HG03025 (cell line): ENCODE measurements around the gene LAMA3.
"Not testable (repeated sequence)": the region's sequence is repeated elsewhere in the genome, so short reads cannot be mapped to it uniquely, and the experiment has no call there.

Experiments
- ATAC-seq: cut with Tn5 transposase; IDR thresholded peaks from one replicate; pipeline ENCODE4 v1.9.1; 2021; ENCODE audit warnings: mild to moderate bottlenecking, moderate library complexity; ENCODE audit not compliant: unreplicated experiment, low FRiP score

The LAMA3 gene

DNA sequence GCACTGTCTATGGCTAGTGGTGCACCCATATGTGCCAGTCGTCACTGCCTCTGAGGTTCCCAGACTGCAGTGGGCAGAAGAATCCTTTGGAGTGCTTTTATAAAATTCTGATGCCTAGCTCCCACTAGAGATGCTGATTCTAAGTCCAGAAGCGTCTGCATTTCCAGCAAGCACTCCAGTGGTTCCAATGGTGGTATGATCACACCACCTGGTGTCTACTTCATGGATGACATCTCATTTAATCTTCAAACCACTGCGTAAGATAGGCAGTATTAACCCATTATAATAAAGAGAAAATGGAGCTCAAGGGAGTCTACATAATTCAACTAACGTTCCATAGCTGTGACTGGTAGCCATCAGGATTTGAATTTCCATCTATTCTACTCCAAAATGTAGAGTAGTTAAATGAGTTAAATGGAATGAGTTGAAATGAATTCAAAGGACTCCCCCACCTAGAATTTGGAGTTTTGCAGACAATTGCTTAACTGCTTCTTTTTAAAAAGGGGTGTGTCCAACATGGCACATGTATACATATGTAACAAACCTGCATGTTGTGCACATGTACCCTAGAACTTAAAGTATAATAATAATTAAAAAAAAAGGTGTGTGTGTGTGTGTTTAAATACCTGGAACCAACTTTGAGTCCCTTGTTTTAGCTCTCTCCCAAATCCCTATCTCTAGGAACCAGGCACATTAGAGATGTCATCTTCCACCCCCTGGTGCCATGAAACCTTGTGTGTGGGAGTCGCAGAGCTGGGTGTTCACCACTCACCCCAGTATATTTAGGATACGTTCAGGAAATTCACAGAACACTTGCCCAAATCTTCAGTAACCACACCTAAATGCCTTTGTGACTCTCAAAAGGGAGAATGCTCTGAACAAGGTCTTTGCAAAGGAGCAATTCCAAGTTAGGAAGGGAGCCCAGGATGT lies 14.1 kb downstream of the LAMA3 start:
- no peak for ATAC-seq

- ATAC-seq, result no peak
These were observed 14.7 kb downstream of the LAMA3 start for GRCh38 chr18:23703987-23704384.

DNA sequence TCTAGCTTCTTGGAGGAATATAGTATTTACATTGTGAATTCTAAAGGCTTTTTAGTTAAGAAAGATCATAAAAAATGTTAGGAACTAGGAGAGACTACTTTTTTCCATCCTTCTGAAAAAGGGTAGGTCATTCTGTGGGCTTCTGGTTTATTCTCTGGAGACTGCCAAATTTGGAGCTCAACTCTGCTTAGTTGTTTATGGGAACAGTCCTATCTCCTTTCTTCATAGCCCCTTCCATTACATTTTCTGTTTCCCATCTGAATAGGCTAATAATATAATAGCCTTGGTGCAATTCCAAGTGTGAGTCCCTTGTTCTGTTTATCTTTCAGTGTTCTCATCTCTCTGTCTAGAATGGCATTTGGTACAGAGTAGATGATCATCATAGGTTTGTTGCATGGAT lies 15.6 kb downstream of the LAMA3 start:
- no peak for ATAC-seq

DNA sequence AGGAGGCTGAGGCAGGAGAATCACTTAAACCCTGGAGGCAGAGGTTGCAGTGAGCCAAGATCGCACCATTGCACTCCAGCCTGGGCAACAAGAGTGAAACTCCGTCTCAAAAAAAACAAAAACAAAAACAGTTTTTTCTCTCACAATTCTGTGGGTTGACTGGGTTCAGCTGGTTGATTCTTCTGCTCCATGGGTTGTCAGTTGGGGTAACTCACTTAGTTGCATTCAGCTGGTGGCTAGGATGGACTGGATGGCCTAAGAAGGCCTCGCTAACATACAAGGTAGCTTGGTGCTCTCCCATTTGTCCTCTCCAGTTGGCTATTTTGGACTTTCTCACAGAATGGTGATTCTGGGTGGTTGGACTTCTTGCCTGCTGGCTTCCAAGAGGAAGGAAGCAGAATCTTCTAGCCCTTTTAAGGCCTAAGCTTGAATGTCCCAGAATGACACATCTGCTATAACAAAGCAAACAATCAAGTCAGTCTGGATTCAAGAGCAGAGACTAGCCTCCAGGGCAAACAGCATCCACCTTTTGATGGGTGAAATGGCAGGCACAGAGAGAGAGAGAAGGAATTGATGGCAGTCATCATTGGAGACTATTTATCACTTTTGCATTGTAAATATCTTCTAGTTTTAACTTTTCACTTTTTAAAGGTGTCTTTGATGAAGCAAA lies 17.9 kb downstream of the LAMA3 start:
- no peak for ATAC-seq

DNA sequence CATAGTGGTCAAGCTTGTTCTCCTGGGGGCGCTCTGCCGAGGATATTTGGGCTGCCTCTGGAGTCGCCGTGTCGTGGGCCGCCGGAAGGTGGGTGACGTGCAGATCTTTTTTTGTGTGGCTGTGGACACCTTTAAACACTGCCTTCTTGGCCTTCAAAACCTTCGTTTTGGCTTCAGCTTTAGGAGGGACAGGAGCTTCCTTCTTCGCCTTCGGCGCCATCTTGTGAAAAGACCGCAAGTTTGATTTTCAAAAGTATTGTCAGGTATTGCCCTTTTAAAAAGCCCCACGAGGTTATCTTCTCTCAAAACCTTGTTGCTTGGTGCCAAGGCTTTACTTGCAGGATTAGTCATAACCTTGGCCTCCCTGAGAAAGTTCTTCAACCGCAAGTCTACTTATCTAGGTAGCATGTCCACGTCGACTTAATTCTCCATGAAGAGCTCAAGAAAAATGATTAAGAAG lies 20.8 kb downstream of the LAMA3 start:
- no peak for ATAC-seq

DNA sequence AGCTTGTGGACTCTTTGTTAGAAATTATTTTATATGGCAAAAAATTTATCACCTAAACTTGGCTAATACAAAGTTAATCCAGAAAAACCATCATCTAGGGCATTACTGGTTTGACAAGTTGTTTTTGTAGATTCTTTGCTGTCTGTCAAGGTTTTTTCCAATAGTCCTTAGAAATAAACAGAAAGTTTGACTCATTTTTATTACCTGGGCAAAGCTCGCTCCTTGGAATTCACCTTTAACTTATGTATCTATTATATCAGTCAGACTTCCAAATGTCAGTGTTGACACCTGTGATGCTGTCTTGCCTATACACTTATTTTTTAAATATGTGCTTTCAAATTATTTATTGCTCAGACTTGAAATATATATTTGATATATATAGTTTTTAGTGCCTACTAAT lies 21.7 kb downstream of the LAMA3 start:
- ATAC-seq, result no peak

DNA sequence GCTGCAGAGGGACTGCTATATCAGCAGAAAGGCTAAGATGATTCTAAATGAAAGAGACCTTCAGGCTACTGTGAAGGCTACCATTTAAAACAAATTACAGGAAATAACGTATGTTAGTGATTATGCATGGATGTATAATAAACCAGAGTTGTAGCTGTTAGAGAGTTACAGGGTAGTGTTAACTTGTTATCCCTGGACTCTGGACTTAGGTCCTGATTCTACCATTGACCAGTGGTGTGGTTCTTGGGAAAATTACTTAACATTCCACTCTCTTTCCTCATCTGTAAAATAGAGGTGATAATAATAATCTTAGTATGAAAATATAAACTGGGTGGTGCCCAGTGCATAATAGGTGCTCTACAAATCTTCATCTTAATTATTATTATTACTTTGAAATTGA lies 22.2 kb downstream of the LAMA3 start:
- ATAC-seq, result no peak

- no peak for ATAC-seq
These were observed 23.2 kb downstream of the LAMA3 start for GRCh38 chr18:23712445-23712844.

- ATAC-seq, result no peak
These were observed 25.3 kb downstream of the LAMA3 start for GRCh38 chr18:23714576-23714975.

DNA sequence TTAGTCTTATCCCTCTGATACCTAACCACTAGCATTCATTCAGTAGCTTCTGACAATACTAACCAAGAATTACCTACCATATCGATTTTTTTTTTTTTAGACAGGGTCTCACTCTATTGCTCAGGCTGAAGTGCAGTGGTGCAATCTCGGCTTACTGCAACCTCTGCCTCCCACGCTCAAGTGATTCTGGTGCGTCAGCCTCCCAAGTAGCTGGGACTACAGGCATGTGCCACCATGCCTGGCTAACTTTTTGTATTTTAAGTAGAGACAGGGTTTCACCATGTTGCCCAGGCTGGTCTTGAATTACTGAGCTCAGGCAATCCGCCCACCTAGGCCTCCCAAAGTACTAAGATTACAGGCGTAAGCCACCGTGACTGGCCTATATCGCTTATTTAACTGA lies 26.8 kb downstream of the LAMA3 start:
- not testable (repeated sequence) for ATAC-seq

DNA sequence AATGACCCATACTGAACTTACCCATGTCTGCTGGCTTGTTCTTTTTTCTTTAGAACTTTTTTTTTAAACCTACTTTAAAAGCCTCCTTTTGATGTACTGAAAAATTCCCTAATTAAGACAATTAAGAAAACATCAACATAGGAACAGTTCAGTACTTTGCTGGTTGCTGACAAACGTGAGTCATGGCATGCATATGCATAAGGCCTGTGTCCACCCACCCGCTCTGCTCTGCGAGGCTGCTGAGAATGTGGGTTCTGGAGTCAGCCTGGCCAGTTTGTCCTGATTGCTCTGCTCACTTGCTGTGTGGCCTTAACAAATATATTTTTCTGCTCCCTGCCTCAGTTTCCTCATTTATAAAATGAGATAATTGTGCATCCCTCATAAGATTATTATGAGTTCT lies 27.3 kb downstream of the LAMA3 start:
- no peak for ATAC-seq

DNA sequence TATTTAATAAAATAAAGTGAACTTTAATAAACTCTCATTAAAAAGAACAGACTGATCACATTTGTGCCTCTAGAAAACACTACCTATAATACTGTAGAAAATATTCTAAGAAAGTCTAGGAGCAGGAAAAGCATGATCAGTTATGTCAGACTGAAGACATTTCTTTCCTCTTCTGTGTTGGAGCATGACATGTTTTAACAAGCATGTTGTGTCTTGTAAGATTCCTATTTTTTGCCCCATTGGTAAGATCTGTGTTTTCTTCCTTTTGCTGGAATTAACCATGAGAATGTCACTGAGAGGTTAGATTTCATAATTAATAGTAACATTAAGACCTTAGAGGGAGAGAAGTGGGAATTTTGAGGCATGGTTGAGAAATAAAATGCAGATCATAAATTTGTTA lies 27.7 kb downstream of the LAMA3 start:
- ATAC-seq, result no peak

- no peak for ATAC-seq
These were observed 29.0 kb downstream of the LAMA3 start for GRCh38 chr18:23718243-23718720.

DNA sequence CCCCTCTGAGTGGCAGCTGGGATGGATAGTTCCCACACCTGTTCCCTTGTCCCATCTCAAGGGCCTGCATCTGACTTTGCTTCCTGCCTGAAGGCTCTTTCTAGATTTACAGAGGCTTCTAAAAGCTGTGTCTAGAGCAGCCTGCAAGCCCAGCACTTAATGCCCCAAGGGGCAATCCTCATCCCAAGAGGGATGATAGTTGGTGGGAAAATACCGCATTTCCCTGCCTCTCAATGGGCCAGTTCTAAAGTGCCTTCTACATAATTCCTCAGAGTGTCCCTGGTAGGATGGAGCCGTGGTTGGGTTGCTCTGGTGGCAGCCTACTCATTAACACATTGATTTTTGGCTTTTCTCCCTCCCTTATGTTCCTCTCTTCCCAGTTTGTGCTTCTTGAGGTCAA lies 29.5 kb downstream of the LAMA3 start:
- no peak for ATAC-seq

- ATAC-seq, result no peak
These were observed 30.5 kb downstream of the LAMA3 start for GRCh38 chr18:23719634-23720201.

- no peak for ATAC-seq
These were observed 32.6 kb downstream of the LAMA3 start for GRCh38 chr18:23721696-23722480.

- ATAC-seq, result no peak
These were observed 33.4 kb downstream of the LAMA3 start for GRCh38 chr18:23722646-23723045.

DNA sequence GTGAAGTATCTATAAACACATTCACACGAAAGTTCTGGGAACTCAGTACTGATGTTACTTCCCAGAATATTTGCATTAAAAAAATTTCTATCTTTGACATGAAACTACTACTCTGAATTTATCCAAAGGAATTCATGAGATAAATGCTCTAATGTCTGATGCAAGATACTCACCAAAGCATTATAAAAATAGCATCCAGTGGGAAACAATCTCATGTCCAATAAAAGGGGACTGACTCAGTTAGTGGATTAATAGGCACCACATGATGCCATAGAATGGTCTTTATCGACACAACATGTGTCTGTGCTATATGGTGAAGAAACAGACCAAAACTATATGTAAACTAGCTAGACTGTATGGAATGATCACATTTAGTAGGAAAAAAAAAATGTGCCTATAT lies 33.9 kb downstream of the LAMA3 start:
- no peak for ATAC-seq

DNA sequence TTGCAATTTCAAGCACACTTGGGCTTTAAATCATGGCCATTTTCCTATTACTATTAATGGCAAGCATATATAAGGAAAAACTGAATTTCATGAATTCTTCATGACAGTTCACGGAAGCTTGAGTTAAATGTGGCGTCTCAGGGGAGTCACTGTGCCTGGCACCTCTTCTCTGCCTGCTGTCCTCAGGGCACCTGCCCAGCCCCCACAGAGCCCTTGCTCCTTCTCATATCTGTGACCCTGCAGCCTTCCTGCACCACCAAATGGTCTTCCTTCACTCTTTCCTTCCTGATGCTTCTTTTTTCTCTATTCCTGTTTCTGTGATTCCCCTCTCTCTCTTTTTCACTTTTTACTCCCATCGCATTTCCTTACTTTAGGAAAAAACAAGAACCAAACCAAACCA lies 35.4 kb downstream of the LAMA3 start:
- no peak for ATAC-seq

GRCh38 chr18:23725351-23725750 lies 36.1 kb downstream of the LAMA3 start:
- no peak for ATAC-seq
